ENCODE results near the gene BHLHE40.

Gene BHLHE40

DNA sequence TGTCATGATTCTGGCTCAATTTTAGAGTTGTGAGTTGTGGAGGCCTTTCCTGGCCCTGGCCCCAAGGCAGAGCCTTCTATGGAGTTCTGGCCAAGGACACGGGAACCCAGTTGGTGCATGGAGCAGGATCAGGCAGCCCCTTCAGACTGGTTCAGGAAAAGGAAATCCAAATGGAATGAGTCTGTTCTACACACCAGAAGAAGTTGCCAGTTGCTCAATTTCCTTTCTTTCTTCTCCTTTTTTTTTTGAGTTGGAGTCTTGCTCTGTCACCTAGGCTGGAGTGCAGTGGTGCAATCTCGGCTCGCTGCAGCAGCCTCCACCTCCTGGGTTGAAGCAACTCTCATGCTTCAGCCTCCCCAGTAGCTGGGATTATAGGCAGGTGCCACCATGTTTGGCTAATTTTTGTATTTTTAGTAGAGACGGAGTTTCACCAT lies 28.9 kb upstream of the BHLHE40 start:
- no peak overlapping the region for H3K4me3 ChIP-seq (ENCODE audit: insufficient read length, low read depth)
- no peak for DNase-seq (ENCODE audit: low read depth, low spot score)
- H3K9ac ChIP-seq (ENCODE audit: insufficient read length, low read depth), result no peak overlapping the region
- no peaks in the 10 kb centered on the region for H3K9me3 ChIP-seq (ENCODE audit: insufficient read depth, low read length)
- no peaks in the 10 kb centered on the region for H3K36me3 ChIP-seq (ENCODE audit: insufficient read depth, insufficient read length, low read length)
- no peaks in the 10 kb centered on the region for H3K27me3 ChIP-seq (ENCODE audit: insufficient read depth, insufficient read length)
- H3K4me1 ChIP-seq (ENCODE audit: insufficient read depth, insufficient read length), result no peaks in the 10 kb centered on the region
- no peak for TF ChIP-seq SUZ12 (IDR thresholded peaks at IDR 0.05; ENCODE audit: extremely low read depth, insufficient read depth, insufficient read length)
- no peak for TF ChIP-seq YY1 (IDR thresholded peaks at IDR 0.05; ENCODE audit: insufficient read depth, insufficient read length)
- TF ChIP-seq ZNF274 (IDR thresholded peaks at IDR 0.05; ENCODE audit: low read depth, low read length), result no peak

DNA sequence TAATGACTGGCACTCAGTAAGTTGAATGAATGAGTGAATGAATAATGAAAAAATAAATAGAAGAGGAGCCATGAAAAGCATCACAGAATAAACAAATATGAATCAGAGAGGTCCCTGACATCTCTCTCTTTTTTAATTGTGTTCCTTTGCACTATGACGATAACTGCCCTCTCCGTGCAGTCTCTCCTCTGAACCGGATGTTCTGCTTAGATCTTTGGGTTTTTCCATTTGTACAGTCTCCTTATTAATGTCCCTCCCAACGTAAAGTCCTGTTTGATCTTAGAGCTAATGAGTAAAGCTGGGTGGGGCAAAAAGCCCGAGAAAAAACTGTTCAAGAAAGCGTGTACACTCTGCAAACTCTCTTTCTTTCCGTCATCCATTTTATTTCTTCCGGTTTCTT lies 28.3 kb upstream of the BHLHE40 start:
- Histone ChIP-seq H3K36me3 (ENCODE audit: insufficient read depth, insufficient read length, low read length) (no peaks in the 10 kb centered on the region), H3K9ac (ENCODE audit: insufficient read length, low read depth) (no peak overlapping the region), H3K27me3 (ENCODE audit: insufficient read depth, insufficient read length) (no peaks in the 10 kb centered on the region), H3K4me3 (ENCODE audit: insufficient read length, low read depth) (no peak overlapping the region), H3K9me3 (ENCODE audit: insufficient read depth, low read length) (no peaks in the 10 kb centered on the region), H3K4me1 (ENCODE audit: insufficient read depth, insufficient read length) (no peaks in the 10 kb centered on the region)
- DNase-seq (ENCODE audit: low read depth, low spot score), result no peak
- TF ChIP-seq ZNF274 (IDR thresholded peaks at IDR 0.05; ENCODE audit: low read depth, low read length) (no peak), YY1 (IDR thresholded peaks at IDR 0.05; ENCODE audit: insufficient read depth, insufficient read length) (no peak)

DNA sequence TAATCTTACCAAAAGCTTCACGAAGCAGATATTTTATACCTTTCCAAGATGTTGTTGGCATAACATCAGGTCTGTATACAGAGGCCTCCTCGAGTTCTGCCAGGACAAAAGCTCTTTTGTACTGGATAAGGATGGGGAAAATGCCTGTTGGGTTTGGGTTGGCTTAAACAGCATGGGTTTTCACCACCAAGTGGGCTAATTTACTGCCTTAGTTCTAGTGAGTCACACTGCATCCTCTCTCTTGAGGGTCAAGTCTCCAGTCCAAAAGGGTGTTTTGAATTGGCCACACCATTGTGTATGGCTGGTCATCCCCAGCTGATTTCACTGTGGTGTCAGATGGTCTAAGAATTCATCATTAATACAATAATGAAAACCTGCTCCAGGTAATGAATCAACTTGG lies 26.1 kb upstream of the BHLHE40 start:
- TF ChIP-seq ZNF274 (IDR thresholded peaks at IDR 0.05; ENCODE audit: low read depth, low read length) (no peak), YY1 (IDR thresholded peaks at IDR 0.05; ENCODE audit: insufficient read depth, insufficient read length) (no peak), SUZ12 (IDR thresholded peaks at IDR 0.05; ENCODE audit: extremely low read depth, insufficient read depth, insufficient read length) (no peak)

DNA sequence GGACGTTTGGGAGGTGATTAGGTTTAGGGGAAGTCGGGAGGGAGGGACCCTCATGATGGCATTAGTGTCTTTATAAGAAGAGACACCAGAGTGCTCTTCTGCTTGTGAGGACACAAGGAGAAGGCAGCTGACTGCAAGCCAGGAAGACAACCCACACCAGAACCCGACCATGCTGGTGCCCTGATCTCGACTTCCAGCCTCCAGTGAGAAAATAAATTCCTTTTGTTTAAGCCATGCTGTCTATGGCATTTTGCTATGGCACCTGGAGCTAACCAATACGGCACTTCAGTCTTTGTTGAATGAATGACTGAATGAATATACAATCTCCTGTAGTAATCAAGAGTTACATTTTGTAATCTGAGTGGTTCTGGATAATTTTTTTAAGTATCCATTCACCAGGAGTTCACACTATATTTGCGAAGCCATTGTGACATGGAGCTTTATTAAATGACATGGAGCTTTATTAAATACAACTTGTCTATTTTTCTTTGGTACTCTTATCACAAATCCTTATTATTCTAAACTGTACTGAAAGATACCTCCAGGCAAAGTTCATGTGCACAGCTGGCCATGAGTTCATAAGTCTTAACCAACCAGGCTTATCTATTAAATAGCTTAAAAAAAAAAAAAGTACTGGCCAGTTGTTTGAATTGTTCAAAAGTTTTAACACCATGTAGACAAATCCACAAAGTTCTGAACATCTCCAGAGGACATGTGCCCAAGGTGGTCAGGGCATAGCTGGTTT lies 24.8 kb upstream of the BHLHE40 start:
- Histone ChIP-seq H3K36me3 (ENCODE audit: insufficient read depth, insufficient read length, low read length) (no peaks in the 10 kb centered on the region), H3K9ac (ENCODE audit: insufficient read length, low read depth) (no peak overlapping the region), H3K4me3 (ENCODE audit: insufficient read length, low read depth) (no peak overlapping the region), H3K4me1 (ENCODE audit: insufficient read depth, insufficient read length) (no peaks in the 10 kb centered on the region), H3K9me3 (ENCODE audit: insufficient read depth, low read length) (peaks cover 8% of the 10 kb centered on the region), H3K27me3 (ENCODE audit: insufficient read depth, insufficient read length) (no peaks in the 10 kb centered on the region)
- TF ChIP-seq YY1 (IDR thresholded peaks at IDR 0.05; ENCODE audit: insufficient read depth, insufficient read length) (no peak), SUZ12 (IDR thresholded peaks at IDR 0.05; ENCODE audit: extremely low read depth, insufficient read depth, insufficient read length) (no peak), ZNF274 (IDR thresholded peaks at IDR 0.05; ENCODE audit: low read depth, low read length) (no peak)
- DNase-seq (ENCODE audit: low read depth, low spot score), result no peak

More for the DNA sequence above, 26.1 kb upstream of the BHLHE40 start:
- Histone ChIP-seq H3K9ac (ENCODE audit: insufficient read length, low read depth) (no peak overlapping the region), H3K36me3 (ENCODE audit: insufficient read depth, insufficient read length, low read length) (no peaks in the 10 kb centered on the region), H3K9me3 (ENCODE audit: insufficient read depth, low read length) (no peaks in the 10 kb centered on the region), H3K4me3 (ENCODE audit: insufficient read length, low read depth) (no peak overlapping the region), H3K27me3 (ENCODE audit: insufficient read depth, insufficient read length) (no peaks in the 10 kb centered on the region), H3K4me1 (ENCODE audit: insufficient read depth, insufficient read length) (no peaks in the 10 kb centered on the region)
- no peak for DNase-seq (ENCODE audit: low read depth, low spot score)

DNA sequence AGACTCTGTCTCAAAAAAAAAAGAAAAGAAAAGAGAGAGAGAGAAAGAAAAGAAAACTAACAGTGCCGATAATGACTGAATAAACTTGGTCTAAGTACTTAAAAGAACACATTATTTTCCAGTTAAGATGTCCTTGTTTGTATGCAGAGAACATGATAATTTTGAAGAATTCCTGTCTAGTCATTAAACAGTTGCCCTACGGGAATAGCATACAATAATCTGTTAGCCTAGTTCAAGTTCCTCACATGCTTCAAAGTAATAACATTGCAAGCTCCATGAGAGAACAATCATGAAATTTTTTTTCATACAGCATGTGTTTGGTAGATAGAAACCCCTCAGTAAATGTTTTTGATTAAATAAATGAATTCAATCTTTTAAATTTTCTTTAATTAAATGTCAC lies 23.1 kb upstream of the BHLHE40 start:
- no peak for DNase-seq (ENCODE audit: low read depth, low spot score)
- H3K4me1 ChIP-seq (ENCODE audit: insufficient read depth, insufficient read length), result no peaks in the 10 kb centered on the region
- H3K27me3 ChIP-seq (ENCODE audit: insufficient read depth, insufficient read length), result no peaks in the 10 kb centered on the region
- H3K4me3 ChIP-seq (ENCODE audit: insufficient read length, low read depth), result no peak overlapping the region
- H3K36me3 ChIP-seq (ENCODE audit: insufficient read depth, insufficient read length, low read length), result no peaks in the 10 kb centered on the region
- TF ChIP-seq SUZ12 (IDR thresholded peaks at IDR 0.05; ENCODE audit: extremely low read depth, insufficient read depth, insufficient read length), result no peak
- no peak for TF ChIP-seq ZNF274 (IDR thresholded peaks at IDR 0.05; ENCODE audit: low read depth, low read length)
- no peak for TF ChIP-seq YY1 (IDR thresholded peaks at IDR 0.05; ENCODE audit: insufficient read depth, insufficient read length)
- H3K9me3 ChIP-seq (ENCODE audit: insufficient read depth, low read length), result peaks cover 8% of the 10 kb centered on the region
- no peak overlapping the region for H3K9ac ChIP-seq (ENCODE audit: insufficient read length, low read depth)

DNA sequence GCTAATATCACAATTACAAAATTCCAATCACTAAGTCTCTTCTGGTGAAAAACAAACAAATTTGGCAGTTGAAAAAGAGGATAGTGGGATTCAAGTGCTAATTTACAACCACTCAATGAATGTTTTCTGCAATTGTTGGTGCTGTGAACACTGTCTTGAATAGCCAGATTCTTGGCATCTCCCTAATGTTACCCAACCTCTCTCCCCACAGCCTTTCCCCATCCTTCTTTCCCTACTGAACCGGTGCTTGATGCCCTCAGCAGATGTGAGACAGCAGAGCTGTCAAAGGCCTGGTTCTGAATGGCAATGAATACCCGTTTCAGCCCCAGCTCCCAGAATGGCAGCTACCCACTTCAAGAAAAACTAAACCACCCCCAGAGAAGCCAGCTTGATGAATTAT lies 22.5 kb upstream of the BHLHE40 start:
- DNase-seq (ENCODE audit: low read depth, low spot score), result no peak
- H3K36me3 ChIP-seq (ENCODE audit: insufficient read depth, insufficient read length, low read length), result no peaks in the 10 kb centered on the region

DNA sequence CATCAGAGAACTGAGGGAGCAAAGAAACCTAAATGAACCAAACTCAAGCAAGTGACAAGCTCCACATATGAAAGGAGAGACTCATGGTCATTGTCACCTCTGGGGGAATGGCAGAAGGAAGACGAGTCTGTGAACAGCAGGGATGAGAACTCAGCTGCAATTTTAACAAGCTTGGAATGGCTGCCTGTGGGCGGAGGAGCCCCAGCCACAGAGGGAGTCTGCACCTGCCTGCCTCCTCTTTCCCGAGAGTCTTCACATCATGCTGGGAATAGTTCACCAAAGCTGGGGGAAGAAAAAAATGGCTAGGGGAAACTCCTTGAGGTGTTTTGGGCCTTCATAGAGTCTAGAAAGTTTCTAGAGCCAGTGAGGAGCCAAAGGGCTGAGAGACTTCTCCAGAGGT lies 21.3 kb upstream of the BHLHE40 start:
- no peak overlapping the region for H3K9ac ChIP-seq (ENCODE audit: insufficient read length, low read depth)
- no peak for DNase-seq (ENCODE audit: low read depth, low spot score)
- no peaks in the 10 kb centered on the region for H3K27me3 ChIP-seq (ENCODE audit: insufficient read depth, insufficient read length)
- no peaks in the 10 kb centered on the region for H3K4me1 ChIP-seq (ENCODE audit: insufficient read depth, insufficient read length)
- TF ChIP-seq YY1 (IDR thresholded peaks at IDR 0.05; ENCODE audit: insufficient read depth, insufficient read length), result no peak
- TF ChIP-seq ZNF274 (IDR thresholded peaks at IDR 0.05; ENCODE audit: low read depth, low read length), result no peak
- TF ChIP-seq SUZ12 (IDR thresholded peaks at IDR 0.05; ENCODE audit: extremely low read depth, insufficient read depth, insufficient read length), result no peak
- H3K9me3 ChIP-seq (ENCODE audit: insufficient read depth, low read length), result peaks cover 8% of the 10 kb centered on the region
- H3K36me3 ChIP-seq (ENCODE audit: insufficient read depth, insufficient read length, low read length), result no peaks in the 10 kb centered on the region
- no peak overlapping the region for H3K4me3 ChIP-seq (ENCODE audit: insufficient read length, low read depth)

More for the DNA sequence above, 22.5 kb upstream of the BHLHE40 start:
- no peak overlapping the region for H3K9ac ChIP-seq (ENCODE audit: insufficient read length, low read depth)
- H3K4me1 ChIP-seq (ENCODE audit: insufficient read depth, insufficient read length), result no peaks in the 10 kb centered on the region
- no peaks in the 10 kb centered on the region for H3K27me3 ChIP-seq (ENCODE audit: insufficient read depth, insufficient read length)
- peaks cover 8% of the 10 kb centered on the region for H3K9me3 ChIP-seq (ENCODE audit: insufficient read depth, low read length)
- no peak overlapping the region for H3K4me3 ChIP-seq (ENCODE audit: insufficient read length, low read depth)
- TF ChIP-seq YY1 (IDR thresholded peaks at IDR 0.05; ENCODE audit: insufficient read depth, insufficient read length) (no peak), ZNF274 (IDR thresholded peaks at IDR 0.05; ENCODE audit: low read depth, low read length) (no peak), SUZ12 (IDR thresholded peaks at IDR 0.05; ENCODE audit: extremely low read depth, insufficient read depth, insufficient read length) (no peak)
